HG03175 (cell line): Measurements from ENCODE around the gene CNPY3.
"Not testable (repeated sequence)": the region's sequence is repeated elsewhere in the genome, so short reads cannot be mapped to it uniquely, and the experiment has no call there.

Experiments used
- ATAC-seq: cut with Tn5 transposase; IDR thresholded peaks from one replicate; pipeline ENCODE4 v1.9.1; 2021; ENCODE audit warnings: mild to moderate bottlenecking, moderate library complexity; ENCODE audit not compliant: unreplicated experiment

The CNPY3 gene

DNA sequence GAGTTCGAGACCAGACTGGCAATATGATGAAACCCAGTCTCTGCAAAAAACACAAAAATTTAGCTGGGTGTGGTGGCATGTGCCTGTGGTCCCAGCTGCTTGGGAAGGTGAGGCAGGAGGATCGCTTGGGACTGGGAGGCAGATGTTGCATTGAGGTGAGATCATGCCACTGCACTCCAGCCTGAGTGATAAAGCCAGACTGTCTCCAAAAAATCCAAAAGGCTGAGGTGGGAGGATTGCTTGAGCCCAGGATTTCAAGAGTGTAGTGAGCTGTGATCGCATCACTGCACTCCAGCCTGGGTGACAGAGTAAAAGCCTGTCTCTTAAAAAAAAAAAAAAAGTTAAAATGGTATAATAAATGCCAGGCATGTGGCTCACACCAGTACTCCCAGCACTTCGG, 14.7 kb upstream of the CNPY3 start:
- ATAC-seq: no peak

DNA sequence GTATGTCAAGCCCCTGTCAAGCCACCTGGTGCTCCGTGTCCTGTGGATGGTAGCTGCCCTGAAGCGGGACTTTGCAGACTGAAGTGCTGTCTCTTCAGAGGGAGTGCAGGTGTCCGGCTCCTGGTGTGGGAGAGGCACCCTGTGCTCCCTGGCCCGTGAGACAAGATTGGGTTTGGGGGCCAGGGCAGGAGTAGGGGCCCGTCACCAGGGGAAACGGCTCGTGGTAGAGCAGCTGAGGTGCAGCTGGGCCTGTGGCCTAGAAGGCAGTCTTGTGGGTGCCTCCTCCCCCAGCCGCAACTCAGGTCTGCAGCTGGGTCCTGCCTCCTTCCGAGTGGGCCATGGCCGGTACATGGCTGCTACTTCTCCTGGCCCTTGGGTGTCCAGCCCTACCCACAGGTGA, 13.5 kb upstream of the CNPY3 start, which contains the start of gene PTCRA:
PTCRA (plus strand) TSS at position 322 of the 400 bp plus-strand sequence; CDS start at position 339, 17 bp downstream.
- ATAC-seq: no peak

DNA sequence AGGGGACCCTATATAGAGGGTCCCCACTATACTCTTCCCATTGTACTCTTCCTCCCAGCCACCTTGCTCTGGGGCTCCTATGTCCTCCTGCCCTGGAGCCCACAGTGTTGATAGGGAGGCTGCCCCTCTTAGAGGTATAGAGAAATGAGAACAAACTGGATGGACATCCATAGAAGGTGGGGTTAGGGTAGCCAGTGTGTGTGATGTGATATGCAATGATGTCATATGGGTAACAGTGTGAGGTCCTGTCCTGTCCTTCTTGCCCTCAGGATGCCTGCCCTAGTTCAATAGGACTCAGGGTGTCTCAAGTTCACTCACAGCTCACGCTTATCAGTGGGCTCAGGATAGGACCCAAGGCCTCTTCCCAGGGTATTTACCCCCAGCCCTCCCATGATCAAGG, 13.0 kb upstream of the CNPY3 start:
- no peak for ATAC-seq

DNA sequence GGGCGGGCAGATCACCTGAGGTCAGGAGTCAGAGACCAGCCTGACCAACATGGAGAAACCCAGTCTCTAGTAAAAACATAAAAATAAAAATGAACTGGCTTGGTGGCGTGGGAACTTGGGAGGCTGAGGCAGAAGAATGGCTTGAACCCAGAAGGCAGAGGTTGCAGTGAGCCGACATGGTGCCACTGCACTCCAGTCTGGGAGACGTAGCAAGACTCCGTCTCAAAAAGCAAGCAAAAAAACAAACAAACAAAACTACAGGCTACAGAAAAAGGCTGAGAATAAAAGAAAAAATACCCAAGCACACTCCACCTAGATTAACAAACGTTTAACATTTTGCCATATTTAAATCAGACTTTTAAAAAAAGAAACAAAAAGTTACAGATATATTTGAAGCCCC, 7.5 kb upstream of the CNPY3 start:
- ATAC-seq: no peak

DNA sequence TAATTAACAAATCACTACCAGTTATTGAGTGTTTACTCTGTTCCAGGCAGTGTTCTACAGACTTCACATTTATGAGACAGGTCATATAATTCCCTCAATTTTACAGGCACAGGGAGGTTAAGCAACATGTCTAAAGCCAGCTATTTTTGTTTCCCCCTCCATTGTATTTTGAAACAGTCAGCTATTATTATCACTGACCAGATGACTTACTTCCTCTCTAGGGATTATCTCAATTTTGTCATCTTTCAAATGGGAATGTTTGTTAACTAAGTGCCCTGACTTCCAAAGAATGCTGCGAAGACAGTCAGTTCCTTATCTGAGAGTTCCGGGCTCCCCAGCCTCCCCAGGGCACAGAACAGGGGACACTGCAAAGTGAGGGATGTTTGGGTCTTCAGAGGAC, 5.6 kb upstream of the CNPY3 start:
- ATAC-seq: no peak

DNA sequence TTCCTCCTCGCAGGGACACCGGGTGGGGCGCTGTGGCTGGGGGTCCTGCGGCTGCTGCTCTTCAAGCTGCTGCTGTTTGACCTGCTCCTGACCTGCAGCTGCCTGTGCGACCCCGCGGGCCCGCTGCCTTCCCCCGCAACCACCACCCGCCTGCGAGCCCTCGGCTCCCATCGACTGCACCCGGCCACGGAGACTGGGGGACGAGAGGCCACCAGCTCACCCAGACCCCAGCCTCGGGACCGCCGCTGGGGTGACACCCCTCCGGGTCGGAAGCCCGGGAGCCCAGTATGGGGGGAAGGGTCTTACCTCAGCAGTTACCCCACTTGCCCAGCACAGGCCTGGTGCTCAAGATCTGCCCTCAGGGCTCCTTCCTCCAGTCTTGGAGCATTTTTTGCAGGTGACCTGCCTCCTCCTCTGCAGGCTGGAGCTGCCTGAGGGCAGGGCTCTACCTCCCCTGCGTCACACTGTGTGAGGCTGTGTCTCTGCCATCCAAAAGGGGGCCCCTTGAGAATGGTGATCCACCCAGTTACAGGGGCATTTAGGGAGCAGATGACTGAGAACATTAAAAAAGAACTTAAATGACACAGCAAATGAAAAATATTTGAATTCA, 3.9 kb upstream of the CNPY3 start:
- no peak for ATAC-seq

DNA sequence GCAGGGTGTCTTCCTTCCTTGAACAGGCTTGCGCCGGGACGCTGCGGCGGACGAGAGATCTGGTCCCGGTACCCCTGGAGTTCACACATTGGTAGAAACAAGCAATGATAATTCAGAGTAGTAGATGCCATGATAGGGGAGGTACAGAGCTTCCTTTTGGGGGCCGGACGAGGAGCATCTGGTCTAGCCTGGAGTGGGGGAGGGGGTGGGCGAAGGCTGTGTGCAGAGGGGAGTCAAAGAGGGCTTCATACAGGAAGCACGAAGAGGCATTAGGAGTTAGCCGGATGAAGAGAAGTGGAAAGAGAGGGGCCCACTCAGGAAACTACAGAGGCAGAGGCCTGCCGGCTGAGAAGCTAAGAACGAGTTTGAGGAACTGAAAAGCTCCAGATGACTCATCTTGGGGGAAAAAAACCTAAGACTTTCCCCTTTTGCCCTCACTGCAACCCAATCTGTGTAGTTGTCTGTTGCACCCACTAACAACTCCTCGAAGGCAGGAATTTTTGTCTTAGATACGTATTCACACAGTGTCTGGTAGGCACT, 611 bp downstream of the CNPY3 start:
- peak; percentile 60 for ATAC-seq

DNA sequence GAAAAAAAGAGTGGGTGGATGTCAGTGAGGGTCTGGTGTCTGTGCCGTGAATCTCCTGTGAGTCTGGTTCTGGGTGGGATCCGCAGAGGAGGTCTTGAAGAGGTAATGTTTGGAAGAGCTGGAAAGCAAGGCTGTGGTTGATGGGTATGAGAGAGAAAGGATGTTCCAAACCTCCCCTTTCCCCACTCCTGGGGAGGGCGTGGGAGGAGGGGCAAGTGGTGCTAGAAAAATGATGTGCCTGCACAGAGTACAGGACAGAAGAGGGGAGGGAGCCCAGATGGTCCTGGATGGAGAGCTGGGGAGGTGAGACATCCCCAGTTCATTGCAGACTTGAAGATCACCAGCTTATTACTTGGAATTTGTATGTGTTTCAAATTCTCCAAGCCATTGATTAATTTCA, 3.1 kb downstream of the CNPY3 start:
- no peak for ATAC-seq

DNA sequence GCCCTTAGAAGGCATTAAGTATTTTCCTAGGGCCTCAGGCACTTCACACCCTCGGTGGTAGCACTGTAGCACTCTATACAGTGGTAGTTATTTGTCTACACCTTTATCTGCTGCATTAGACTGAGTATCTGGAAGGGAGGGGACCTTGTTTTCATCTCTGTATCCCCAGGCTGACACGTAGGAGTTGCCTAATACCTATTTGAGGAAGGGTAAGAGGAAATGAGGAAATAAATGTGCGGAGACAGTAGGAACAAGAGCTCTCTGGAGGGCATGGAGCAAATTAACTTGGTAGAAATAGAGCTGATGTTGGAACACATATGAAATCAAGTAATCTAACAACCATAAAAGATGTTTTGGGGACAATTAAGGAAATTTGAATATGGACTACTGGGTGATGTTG, 3.9 kb downstream of the CNPY3 start:
- no peak for ATAC-seq

DNA sequence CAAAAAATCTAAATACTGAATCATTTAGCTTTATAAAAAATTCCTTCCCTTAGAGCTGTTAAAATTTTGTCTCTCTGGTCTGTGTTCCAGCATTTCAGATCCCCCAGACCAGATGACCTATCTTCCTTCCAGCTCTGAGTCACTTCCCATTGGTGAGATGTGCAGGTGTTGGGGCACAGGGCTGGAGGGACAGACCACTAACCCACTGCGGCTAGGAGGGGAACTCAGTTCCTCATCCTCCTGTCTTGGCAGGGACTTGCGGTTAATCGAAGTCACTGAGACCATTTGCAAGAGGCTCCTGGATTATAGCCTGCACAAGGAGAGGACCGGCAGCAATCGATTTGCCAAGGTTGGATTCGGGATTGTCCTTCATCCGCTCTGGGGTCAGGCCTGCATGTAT, 6.0 kb downstream of the CNPY3 start:
- no peak for ATAC-seq

DNA sequence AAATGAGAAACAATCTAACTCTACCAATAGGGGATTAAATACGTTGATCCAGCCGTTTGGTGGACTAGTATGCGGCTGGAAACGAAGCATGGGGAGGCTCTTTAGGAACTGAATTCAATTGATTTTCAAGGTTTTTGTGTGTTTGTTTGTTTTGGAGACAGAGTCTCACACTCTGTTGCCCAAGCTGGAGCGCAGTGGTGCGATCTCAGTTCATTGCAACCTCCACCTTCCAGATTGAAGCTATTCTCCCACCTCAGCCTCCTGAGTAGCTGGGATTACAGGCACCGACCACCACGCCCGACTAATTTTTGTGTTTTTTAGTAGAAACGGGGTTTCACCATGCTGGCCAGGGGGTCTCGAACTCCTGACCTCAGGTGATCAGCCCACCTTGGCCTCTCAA, 7.1 kb downstream of the CNPY3 start:
- ATAC-seq: no peak

DNA sequence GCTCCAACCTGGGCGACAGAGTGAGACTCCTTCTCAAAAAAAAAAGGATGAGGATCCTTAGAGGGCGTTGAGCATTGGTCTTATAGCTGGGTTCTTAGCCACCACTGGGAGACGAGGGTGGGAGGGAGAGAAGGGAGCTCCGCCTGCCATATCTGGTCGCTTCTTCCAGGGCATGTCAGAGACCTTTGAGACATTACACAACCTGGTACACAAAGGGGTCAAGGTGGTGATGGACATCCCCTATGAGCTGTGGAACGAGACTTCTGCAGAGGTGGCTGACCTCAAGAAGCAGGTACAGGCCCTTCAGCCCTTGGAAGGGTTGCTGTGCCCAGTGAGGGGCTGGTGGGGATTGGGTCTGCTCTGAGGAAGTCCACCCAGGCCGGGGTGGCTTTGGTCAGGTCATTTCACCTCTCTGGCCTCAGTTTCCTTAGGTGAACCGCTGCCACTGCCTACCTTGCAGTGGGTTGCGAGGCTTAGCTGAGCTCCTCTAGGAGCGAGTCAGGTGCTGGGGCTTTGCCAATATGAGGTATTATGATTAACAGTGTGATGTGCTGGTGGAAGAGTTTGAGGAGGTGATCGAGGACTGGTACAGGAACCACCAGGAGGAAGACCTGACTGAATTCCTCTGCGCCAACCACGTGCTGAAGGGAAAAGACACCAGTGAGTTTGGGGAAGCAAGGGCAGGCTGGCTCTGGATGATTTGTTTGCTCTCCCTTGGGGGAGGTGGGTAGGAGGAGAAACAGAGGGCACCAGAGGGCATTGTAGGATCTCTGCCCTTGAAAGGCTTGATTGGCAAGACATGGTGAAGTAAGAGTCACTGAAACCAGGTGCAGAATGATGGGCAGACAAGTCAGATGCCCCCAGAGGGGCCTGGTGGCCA, 8.5 kb downstream of the CNPY3 start:
- ATAC-seq: no peak

DNA sequence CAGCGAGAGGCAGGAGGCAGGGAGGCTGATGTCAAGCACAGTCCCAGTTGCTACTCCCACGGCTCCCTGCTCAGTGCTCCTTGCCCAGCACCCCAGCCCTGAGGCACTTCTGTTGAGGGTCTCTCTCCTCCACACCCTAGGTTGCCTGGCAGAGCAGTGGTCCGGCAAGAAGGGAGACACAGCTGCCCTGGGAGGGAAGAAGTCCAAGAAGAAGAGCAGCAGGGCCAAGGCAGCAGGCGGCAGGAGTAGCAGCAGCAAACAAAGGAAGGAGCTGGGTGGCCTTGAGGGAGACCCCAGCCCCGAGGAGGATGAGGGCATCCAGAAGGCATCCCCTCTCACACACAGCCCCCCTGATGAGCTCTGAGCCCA, 9.1 kb downstream of the CNPY3 start:
- ATAC-seq: no peak

DNA sequence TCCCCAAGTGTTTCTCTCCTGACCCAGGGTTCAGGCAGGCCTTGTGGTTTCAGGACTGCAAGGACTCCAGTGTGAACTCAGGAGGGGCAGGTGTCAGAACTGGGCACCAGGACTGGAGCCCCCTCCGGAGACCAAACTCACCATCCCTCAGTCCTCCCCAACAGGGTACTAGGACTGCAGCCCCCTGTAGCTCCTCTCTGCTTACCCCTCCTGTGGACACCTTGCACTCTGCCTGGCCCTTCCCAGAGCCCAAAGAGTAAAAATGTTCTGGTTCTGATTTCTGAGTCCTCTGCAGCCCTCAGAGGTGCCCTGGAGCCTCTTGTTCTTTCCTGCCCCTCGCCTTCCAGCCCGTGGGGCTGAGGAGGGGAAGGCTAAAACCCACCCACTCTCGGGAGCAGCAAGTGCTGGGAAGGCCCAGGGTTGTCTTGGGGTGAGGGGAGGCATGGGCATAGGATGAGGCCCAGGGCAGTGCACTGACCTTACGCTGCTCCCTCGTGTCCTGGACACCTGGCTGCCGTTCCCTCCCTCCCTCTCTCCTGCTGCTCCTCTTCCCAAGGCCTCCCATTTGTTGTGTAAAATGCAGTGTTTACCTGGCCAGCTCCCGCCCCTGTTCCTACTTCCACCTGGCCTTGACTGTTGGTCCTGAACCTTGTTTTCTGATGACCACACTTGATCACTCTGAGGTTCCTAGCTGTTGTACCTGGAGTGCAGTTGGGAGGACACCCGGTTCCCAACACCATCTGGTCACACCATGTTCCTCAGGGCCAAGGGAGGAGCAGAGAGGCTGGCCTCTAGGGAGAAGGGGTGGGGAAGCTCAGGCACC, 9.9 kb downstream of the CNPY3 start:
- ATAC-seq: no peak

DNA sequence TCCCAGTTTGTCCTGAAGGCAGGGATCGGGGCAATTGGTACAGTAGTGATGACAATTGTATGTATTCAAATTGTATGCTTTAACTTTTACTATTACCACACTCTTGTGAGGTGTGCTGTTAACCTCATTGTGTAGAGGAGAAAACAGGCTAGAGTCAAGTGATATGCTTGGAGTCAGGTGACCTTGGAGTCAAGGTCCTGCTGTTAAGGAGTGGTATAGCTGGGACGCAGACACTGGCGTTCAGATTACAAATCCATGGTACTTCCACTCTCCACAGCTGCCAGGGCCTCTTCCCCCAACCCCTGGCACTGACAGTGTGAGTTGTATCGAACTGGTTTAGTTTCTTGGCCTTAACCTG, 10.5 kb downstream of the CNPY3 start:
- no peak for ATAC-seq

DNA sequence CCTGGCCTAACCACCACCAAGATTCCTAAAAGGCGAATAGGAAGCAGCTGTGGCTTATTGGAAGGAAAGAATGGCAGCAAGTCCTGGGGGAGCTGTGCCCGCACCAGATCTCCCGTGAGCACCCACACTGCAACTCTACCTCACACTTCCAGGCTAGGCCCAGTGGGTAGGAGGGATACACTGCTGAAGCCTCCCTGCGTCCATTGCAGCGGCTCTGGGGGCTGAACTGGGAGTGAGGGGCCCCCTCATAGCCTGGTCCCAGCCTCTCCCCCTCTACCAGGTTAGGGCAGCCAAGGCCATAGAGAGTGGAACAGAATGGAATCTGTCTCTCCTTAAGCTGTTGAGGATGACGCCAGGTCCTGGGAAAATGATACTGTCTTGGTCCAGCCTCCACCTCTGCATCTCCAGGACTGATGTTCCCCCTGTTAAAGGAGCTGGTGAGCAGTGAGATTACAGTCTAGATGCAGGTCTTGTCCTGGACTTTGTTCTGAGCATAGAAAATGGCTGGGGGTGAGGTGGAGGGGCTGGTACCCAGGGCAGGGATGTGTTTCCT, 11.3 kb downstream of the CNPY3 start:
- ATAC-seq: no peak

DNA sequence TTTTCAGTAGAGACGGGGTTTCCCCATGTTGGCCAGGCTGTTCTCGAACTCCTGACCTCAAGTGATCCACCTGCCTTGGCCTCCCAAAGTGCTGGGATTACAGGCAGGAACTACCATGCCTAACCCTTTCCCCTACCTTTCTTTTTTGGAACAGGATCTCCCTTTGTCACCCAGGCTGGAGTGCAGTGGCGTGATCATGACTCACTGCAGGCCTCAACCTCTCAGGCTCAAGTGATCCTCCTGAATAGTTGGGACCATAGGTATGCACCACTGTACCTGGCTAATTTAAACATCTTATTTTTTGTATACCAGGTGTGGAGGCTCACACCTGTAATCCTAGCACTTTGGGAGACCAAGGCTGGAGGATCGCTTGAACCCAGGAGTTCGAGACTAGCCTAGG, 12.1 kb downstream of the CNPY3 start:
- not testable (repeated sequence) for ATAC-seq

DNA sequence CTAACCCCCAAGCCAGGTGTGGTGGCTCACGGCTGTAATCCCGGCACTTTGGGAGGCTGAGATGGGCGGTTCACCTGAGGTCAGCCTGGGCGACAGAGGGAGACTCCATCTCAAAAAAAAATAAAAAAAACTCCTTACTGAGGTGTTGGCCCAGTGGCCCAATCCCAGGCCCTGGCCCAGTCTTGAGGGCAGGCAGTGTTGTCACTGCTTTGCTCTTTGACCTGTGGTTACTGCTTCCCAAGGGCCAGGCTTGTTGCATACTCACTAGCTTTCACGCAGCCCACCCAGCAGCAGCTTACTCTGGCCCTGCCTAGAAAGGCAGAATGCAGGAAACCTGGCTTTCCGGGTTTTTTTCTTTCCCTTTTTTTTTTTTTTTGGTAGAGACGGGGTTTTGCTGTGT, 13.2 kb downstream of the CNPY3 start:
- ATAC-seq: no peak

DNA sequence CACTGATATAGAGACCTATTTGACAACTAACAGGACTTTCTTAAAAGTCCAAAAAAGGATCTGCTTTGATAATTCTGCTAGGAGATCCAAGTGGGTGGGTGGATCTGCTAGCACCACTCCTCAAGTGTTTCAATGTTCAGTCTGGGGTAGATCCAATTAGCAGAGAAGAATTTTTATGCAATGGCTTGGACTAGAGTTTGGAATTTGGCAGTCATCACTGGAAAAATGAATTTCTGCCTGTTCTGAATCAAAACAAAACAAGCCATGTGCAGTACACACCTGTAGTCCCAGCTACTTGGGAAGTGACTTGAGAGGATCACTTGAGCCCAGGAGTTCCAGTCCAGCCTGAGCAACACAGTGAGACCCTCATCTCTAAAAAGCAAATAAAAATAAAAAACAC, 18.7 kb downstream of the CNPY3 start:
- ATAC-seq: no peak

DNA sequence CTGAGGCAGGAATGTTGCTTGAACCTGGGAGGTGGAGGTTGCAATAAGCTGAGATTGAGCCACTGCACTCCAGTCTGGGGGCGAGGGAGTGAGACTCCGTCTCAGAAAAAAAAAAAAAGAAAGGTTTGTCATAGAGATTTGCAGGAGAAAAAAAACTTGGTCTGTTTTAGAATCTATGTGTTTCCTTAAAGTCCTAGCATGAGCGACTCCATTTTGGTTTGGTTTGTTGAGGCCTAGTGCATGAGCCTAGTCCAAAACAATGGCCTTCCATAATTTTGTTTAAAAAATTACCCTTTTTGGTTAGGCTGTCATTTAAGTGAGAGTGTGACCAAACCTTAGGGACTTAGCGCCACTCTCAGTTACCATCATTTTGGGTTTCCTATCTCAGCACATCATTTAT, 23.1 kb downstream of the CNPY3 start:
- ATAC-seq: no peak

DNA sequence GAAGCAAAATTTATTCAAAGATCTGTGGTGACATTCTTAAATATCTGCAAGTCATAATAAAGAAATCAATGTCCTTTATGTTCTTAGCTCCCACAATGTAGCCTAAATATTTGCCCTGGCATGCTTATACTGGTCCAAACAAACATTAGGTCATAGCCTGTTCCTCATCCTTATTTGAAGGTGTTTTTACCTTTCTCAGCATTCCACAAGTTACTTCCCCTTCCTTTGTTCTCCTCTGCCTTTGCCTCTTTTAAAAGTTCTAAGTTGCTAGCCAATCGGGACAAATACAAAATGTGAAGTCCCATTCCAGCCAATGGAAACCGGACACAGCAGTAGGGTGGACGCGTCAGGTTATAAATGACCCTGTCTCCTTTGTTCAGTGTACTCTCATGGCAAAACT, 25.1 kb downstream of the CNPY3 start:
- ATAC-seq: not testable (repeated sequence)
